PFSK-1 (cell line): ENCODE data around the gene NUDT5.

Experiments
- FOXP2 ChIP-seq: optimal IDR thresholded peaks from 2 replicates; pipeline ENCODE3; 2011; ENCODE audit warnings: borderline replicate concordance, control low read depth, inconsistent platforms; ENCODE audit not compliant: insufficient read depth; ENCODE audit errors: extremely low read length, extremely low read depth
- POLR2AphosphoS5 ChIP-seq: IDR thresholded peaks from 2 replicates; pipeline ENCODE4 v1.6.1; 2012; ENCODE audit warnings: low read depth, mild to moderate bottlenecking, control low read depth, low read length, moderate library complexity
- REST ChIP-seq, 2 experiments: IDR thresholded peaks; 2 replicates each; pipeline versions ENCODE4 v1.6.1 to v1.8.0; 2011 to 2012; ENCODE audit warnings: low read depth in 2 of 2, low read length in 2 of 2, control low read depth in 1 of 2, inconsistent platforms in 1 of 2, mild to moderate bottlenecking in 1 of 2, moderate library complexity in 1 of 2; ENCODE audit not compliant: insufficient read depth in 1 of 2
- SIN3A ChIP-seq: IDR thresholded peaks from 2 replicates; pipeline ENCODE4 v1.6.1; 2012; ENCODE audit warnings: mild to moderate bottlenecking, low read length, moderate library complexity, borderline replicate concordance; ENCODE audit not compliant: insufficient read depth
- TAF1 ChIP-seq: IDR thresholded peaks from 2 replicates; pipeline ENCODE4 v1.6.1; 2012; ENCODE audit warnings: low read length, control low read depth, borderline replicate concordance; ENCODE audit not compliant: insufficient read depth

Gene NUDT5

GRCh38 chr10:12195281-12195602 is 449 bp downstream of the NUDT5 start:
- TF ChIP-seq POLR2AphosphoS5 (no peak), SIN3A (0 out of 2 replicates have a peak, but pooled peaks have one; percentile 37)

GRCh38 chr10:12194752-12195271 is 879 bp downstream of the NUDT5 start:
- no peak for TF ChIP-seq POLR2AphosphoS5

- TF ChIP-seq REST (IDR thresholded peaks at IDR 0.05; ENCODE audit: insufficient read depth in 1 of 2, low read depth in 2 of 2, low read length in 2 of 2) (no peak), SIN3A (no peak), POLR2AphosphoS5 (no peak), TAF1 (no peak), FOXP2 (no peak)
Measured at GRCh38 chr10:12193193-12193592, 2.5 kb downstream of the NUDT5 start.

GRCh38 chr10:12191715-12192114 is 4.0 kb downstream of the NUDT5 start:
- TF ChIP-seq POLR2AphosphoS5, result no peak
- no peak for TF ChIP-seq SIN3A
- TF ChIP-seq FOXP2, result no peak
- no peak for TF ChIP-seq TAF1
- TF ChIP-seq REST (IDR thresholded peaks at IDR 0.05; ENCODE audit: insufficient read depth in 1 of 2, low read depth in 2 of 2, low read length in 2 of 2), result no peak

- no peak for TF ChIP-seq TAF1
- TF ChIP-seq POLR2AphosphoS5, result no peak
- no peak for TF ChIP-seq FOXP2
- no peak for TF ChIP-seq SIN3A
- TF ChIP-seq REST (IDR thresholded peaks at IDR 0.05; ENCODE audit: insufficient read depth in 1 of 2, low read depth in 2 of 2, low read length in 2 of 2), result no peak
Measured at GRCh38 chr10:12189426-12189825, 6.3 kb downstream of the NUDT5 start.

GRCh38 chr10:12188656-12189055 is 7.0 kb downstream of the NUDT5 start:
- no peak for TF ChIP-seq REST (IDR thresholded peaks at IDR 0.05; ENCODE audit: insufficient read depth in 1 of 2, low read depth in 2 of 2, low read length in 2 of 2)
- TF ChIP-seq SIN3A, result no peak
- no peak for TF ChIP-seq POLR2AphosphoS5
- TF ChIP-seq TAF1, result no peak
- TF ChIP-seq FOXP2, result no peak
